ENCODE results near the gene MED25. TPM values are rescaled to one million over a fixed set of nuclear protein-coding genes. Genes with fewer than 3 reads are reported as not detected.

The MED25 gene
- total and polyA plus RNA-seq, 2 of the 8 experiments (the other 6 are each of a cell fraction or from before 2014, with no cell fraction given): 21.6 to 71.4 TPM

DNA sequence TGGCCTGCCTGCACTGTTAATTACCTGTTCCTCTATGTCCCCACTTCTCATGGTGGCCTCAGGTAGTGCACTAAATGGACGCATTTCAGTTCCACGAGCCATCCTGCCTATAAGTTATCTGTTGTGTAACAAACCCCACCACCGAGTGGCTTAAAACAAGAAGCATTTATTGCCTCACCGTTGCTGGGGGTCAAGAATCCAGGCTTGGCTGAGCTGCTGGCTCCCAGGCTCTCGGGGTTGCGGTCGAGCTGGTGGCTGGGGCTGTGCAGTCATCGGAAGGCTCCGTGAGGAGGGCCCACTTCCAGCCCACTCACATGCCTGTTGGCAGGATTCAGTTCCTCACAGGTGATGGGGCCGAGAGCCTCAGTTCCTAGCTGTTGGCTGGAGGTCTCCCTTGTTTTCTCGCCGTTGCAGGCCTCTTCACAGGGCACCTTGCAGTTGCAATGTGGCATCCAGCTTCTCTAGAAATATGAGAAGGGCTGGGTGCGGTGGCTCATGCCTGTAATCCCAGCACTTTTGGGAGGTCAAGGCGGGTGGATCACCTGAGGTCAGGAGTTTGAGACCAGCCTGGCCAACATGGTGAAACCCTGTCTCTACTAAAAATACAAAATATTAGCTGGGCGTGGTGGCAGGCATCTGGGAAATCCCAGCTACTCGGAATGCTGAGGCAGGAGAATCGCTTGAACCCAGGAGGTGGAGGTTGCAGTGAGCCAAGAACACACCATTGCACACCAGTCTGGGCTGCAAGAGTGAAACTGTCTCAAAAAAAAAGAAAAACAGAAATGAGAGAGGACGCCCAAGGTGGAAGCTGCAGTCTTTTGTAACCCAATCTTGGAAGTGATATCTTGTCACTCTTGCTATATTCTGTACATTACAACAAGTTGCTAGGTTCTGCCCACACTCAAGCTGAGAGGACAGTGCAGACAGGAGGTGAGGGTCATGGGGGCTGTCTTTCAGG is 26.3 kb downstream of the MED25 start:
- TF ChIP-seq CHD1 (IDR thresholded peaks at IDR 0.05; ENCODE audit: low read depth, low read length): no peak
- TF ChIP-seq JUND (IDR thresholded peaks at IDR 0.05; ENCODE audit: low read length): no peak
- TF ChIP-seq MAFK (IDR thresholded peaks at IDR 0.05; ENCODE audit: low read depth, low read length): no peak
- no peak for TF ChIP-seq CTBP2 (IDR thresholded peaks at IDR 0.05; ENCODE audit: borderline replicate concordance, insufficient read depth, insufficient read length, low read length)
- Histone ChIP-seq H2BK20ac (ENCODE audit: low read length) (no peak overlapping the region), H3K56ac (replicated peaks; ENCODE audit: insufficient read length, low read depth, low read length) (no peak overlapping the region), H3K27me3 (replicated peaks in 1 of 4; ENCODE audit: control insufficient read depth in 3 of 4, extremely low read depth in 1 of 4, insufficient read depth in 3 of 4, low read length in 3 of 4) (no peaks in the 10 kb centered on the region), H2AK5ac (ENCODE audit: low read depth, low read length) (no peak overlapping the region), H3K23ac (ENCODE audit: insufficient read length) (no peak overlapping the region), H3K79me2 (ENCODE audit: control insufficient read depth in 1 of 2, insufficient read depth in 2 of 2, low read length in 2 of 2) (no peaks in the 10 kb centered on the region), H3K9me3 (ENCODE audit: insufficient read depth in 2 of 2, low read depth in 1 of 2, low read length in 1 of 2) (no peaks in the 10 kb centered on the region), H3K18ac (ENCODE audit: extremely low read depth, low read length) (no peak overlapping the region), H2BK5ac (ENCODE audit: low read depth, low read length) (no peak overlapping the region), H3K4me3 (ENCODE audit: extremely low read depth in 1 of 4, insufficient read depth in 2 of 4, low read depth in 3 of 4, low read length in 4 of 4) (no peak overlapping the region), H2AFZ (ENCODE audit: low read length) (no peak overlapping the region), H3K4me1 (replicated peaks in 1 of 4; ENCODE audit: control insufficient read depth in 3 of 4, insufficient read depth in 4 of 4, low read length in 3 of 4) (no peaks in the 10 kb centered on the region), H3K79me1 (ENCODE audit: low read depth, low read length) (peaks cover 3% of the 10 kb centered on the region; the same call in 1 of the 2 replicates), H2BK120ac (replicated peaks; ENCODE audit: low read depth, low read length) (no peak overlapping the region), H3K9ac (replicated peaks in 1 of 4; ENCODE audit: extremely low read depth in 1 of 4, low read depth in 3 of 4, low read length in 3 of 4) (no peak overlapping the region), H2BK12ac (ENCODE audit: low read depth, low read length) (no peak overlapping the region), H4K91ac (replicated peaks; ENCODE audit: insufficient read length, low read length) (no peak overlapping the region), H3K4me2 (ENCODE audit: insufficient read depth in 1 of 2, low read depth in 2 of 2, low read length in 2 of 2) (no peak overlapping the region), H3K27ac (ENCODE audit: low read depth, low read length) (no peak overlapping the region), H2BK15ac (ENCODE audit: low read length) (no peak overlapping the region), H4K20me1 (replicated peaks in 1 of 2; ENCODE audit: control insufficient read depth in 1 of 2, insufficient read depth in 2 of 2, low read length in 2 of 2) (peaks cover 0 to 2% of the 10 kb centered on the region in 2 experiments), H3K36me3 (ENCODE audit: control insufficient read depth in 2 of 4, insufficient read depth in 4 of 4, low read length in 3 of 4) (peaks cover 0 to 6% (median 2%) of the 10 kb centered on the region in 4 experiments; a peak in 3 of 8 replicates), H3K4ac (replicated peaks; ENCODE audit: insufficient read length, low read depth, low read length) (no peak overlapping the region), H3K23me2 (ENCODE audit: low read depth, low read length) (no peaks in the 10 kb centered on the region), H4K5ac (ENCODE audit: insufficient read length, low read depth, low read length) (no peak overlapping the region), H3K14ac (ENCODE audit: insufficient read length) (no peak overlapping the region), H4K8ac (ENCODE audit: extremely low read depth, insufficient read depth, low read length) (no peak overlapping the region)
- ChIA-PET POLR2A (ENCODE audit: partially characterized antibody) (interaction anchor here (0.6 to 3.3 kb wide), 11 partner anchors 10 to 153 kb away, joined by 3 to 12 read pairs (median 4); partner anchors contain the start of gene FUZ), CTCF (ENCODE audit: partially characterized antibody) (interaction anchor here (0.6 to 2.1 kb wide), 5 partner anchors 17 to 584 kb away, joined by 3 to 4 read pairs (median 3); partner anchors contain the start of gene FUZ)
- DNase-seq (ENCODE audit: low read depth in 1 of 2, low spot score in 2 of 2) (no peak), FAIRE-seq (no peak)
- WGBS, 2 experiments (ENCODE audit: extremely low coverage in 1 of 2, insufficient coverage in 1 of 2, insufficient read length in 1 of 2, insufficient replicate concordance in 2 of 2, low coverage in 1 of 2, low lambda C conversion rate in 2 of 2, missing lambda C conversion rate in 1 of 2): 89% methylated on average over 17 of the region's 18 CpGs; no CpG with 5 or more reads in 1 of the 2 experiments
